Measurements from ENCODE around the gene ALDH3B1.

DNA sequence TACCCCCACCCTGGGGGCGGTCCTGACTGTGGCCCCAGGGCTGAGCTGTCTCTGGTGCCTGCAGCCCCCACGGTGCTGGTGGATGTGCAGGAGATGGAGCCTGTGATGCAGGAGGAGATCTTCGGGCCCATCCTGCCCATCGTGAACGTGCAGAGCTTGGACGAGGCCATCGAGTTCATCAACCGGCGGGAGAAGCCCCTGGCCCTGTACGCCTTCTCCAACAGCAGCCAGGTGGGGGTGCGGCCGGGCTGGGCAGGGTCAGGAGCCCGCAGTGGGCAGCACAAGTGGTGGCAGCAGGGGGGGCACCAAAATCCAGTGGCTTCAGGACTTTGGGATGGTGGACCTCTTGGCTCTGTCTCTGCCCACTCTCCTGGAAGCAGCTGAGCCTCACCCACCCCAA is 12.4 kb downstream of the ALDH3B1 start:
- TF ChIP-seq ZNF70 (CRISPR knock-in tag; IDR thresholded peaks at IDR 0.05) (no peak), ZFP3 (CRISPR knock-in tag; IDR thresholded peaks at IDR 0.05) (no peak), TCF4 (CRISPR knock-in tag; IDR thresholded peaks at IDR 0.05; ENCODE audit: borderline replicate concordance) (no peak), ZNF8 (CRISPR knock-in tag; IDR thresholded peaks at IDR 0.05) (no peak), ZNF565 (CRISPR knock-in tag; conservative IDR thresholded peaks at IDR 0.05; ENCODE audit: low read depth) (no peak)
- TF ChIP-seq, protein P1, sequence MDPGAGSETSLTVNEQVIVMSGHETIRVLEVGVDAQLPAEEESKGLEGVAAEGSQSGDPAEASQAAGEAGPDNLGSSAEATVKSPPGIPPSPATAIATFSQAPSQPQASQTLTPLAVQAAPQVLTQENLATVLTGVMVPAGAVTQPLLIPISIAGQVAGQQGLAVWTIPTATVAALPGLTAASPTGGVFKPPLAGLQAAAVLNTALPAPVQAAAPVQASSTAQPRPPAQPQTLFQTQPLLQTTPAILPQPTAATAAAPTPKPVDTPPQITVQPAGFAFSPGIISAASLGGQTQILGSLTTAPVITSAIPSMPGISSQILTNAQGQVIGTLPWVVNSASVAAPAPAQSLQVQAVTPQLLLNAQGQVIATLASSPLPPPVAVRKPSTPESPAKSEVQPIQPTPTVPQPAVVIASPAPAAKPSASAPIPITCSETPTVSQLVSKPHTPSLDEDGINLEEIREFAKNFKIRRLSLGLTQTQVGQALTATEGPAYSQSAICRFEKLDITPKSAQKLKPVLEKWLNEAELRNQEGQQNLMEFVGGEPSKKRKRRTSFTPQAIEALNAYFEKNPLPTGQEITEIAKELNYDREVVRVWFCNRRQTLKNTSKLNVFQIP (CRISPR knock-in tag; IDR thresholded peaks at IDR 0.05; ENCODE audit: borderline replicate concordance, low read depth): no peak
- TF ChIP-seq, protein P2, sequence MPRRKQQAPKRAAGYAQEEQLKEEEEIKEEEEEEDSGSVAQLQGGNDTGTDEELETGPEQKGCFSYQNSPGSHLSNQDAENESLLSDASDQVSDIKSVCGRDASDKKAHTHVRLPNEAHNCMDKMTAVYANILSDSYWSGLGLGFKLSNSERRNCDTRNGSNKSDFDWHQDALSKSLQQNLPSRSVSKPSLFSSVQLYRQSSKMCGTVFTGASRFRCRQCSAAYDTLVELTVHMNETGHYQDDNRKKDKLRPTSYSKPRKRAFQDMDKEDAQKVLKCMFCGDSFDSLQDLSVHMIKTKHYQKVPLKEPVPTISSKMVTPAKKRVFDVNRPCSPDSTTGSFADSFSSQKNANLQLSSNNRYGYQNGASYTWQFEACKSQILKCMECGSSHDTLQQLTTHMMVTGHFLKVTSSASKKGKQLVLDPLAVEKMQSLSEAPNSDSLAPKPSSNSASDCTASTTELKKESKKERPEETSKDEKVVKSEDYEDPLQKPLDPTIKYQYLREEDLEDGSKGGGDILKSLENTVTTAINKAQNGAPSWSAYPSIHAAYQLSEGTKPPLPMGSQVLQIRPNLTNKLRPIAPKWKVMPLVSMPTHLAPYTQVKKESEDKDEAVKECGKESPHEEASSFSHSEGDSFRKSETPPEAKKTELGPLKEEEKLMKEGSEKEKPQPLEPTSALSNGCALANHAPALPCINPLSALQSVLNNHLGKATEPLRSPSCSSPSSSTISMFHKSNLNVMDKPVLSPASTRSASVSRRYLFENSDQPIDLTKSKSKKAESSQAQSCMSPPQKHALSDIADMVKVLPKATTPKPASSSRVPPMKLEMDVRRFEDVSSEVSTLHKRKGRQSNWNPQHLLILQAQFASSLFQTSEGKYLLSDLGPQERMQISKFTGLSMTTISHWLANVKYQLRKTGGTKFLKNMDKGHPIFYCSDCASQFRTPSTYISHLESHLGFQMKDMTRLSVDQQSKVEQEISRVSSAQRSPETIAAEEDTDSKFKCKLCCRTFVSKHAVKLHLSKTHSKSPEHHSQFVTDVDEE (CRISPR knock-in tag; IDR thresholded peaks at IDR 0.05): no peak
- TF ChIP-seq, protein P3, sequence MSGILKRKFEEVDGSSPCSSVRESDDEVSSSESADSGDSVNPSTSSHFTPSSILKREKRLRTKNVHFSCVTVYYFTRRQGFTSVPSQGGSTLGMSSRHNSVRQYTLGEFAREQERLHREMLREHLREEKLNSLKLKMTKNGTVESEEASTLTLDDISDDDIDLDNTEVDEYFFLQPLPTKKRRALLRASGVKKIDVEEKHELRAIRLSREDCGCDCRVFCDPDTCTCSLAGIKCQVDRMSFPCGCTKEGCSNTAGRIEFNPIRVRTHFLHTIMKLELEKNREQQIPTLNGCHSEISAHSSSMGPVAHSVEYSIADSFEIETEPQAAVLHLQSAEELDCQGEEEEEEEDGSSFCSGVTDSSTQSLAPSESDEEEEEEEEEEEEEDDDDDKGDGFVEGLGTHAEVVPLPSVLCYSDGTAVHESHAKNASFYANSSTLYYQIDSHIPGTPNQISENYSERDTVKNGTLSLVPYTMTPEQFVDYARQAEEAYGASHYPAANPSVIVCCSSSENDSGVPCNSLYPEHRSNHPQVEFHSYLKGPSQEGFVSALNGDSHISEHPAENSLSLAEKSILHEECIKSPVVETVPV (CRISPR knock-in tag; IDR thresholded peaks at IDR 0.05): no peak
